ENCODE results near the gene OR2A7.
"Not testable (repeated sequence)": the region's sequence is repeated elsewhere in the genome, so short reads cannot be mapped to it uniquely, and the experiment has no call there.

OR2A7 gene, protein sequence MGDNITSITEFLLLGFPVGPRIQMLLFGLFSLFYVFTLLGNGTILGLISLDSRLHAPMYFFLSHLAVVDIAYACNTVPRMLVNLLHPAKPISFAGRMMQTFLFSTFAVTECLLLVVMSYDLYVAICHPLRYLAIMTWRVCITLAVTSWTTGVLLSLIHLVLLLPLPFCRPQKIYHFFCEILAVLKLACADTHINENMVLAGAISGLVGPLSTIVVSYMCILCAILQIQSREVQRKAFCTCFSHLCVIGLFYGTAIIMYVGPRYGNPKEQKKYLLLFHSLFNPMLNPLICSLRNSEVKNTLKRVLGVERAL

DNA sequence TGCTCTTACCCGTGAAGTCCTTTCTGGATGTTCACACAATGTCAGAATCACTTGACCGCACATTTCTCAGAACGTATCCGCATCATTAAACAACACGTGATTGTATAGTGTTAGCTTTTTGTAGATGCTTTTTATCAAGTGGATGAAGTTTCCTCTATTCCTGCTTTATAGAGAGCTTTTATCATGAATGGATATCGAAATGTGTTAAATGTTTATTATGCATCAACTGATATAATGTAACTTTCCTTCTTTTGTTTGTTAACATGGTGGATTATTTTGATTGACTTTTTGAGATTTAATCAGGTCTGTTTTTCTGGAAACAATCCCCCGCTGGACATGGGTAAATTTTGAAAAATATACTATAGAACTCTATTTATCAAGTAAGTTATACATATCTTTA is at the start of gene OR2A7:
OR2A7 (minus strand) TSS at position 101 of the 400 bp plus-strand sequence. CDS start 5,164 bp downstream, outside the sequence.
- POLR2A ChIA-PET (ENCODE audit: low non-redundant PET); CTCF ChIA-PET: not testable (repeated sequence)

DNA sequence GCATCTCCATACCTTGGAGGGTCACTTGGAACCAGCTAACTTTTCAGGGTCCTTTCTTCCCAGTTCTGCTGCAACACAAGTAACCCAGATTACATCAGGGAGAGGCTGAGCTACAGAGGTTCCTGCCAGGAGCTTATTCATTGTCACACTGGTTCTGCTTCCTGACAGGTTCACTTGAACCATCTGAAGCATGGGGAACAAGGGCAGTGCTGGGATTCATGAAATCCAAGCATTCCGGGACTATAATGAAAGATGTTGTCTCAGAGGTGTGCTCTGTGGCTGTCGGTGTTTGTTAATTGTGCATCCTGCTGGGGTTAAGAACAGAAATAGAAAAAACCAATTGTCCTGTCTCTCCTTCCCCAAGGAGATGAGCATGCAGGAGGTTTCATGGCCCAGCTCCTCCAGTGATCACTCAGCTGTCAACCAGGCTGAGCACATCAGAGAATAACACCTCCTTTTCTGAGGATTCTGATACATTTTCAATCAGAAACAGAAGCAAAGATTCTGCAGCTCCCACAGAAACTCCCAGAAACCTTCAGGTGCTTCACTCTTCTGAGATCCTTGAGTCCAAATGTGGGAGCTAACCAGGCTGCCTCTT is 47.4 kb upstream of the OR2A7 start, which contains the start of gene OR2A1:
OR2A1 (plus strand) TSS at position 548 of the 598 bp plus-strand sequence. CDS start 5,706 bp downstream, outside the sequence.
- POLR2A ChIA-PET (ENCODE audit: low non-redundant PET), result not testable (repeated sequence)

More for the DNA sequence above, at the start of gene OR2A7:
- DNase-seq (ENCODE audit: low spot score); H3K27ac ChIP-seq: not testable (repeated sequence)

DNA sequence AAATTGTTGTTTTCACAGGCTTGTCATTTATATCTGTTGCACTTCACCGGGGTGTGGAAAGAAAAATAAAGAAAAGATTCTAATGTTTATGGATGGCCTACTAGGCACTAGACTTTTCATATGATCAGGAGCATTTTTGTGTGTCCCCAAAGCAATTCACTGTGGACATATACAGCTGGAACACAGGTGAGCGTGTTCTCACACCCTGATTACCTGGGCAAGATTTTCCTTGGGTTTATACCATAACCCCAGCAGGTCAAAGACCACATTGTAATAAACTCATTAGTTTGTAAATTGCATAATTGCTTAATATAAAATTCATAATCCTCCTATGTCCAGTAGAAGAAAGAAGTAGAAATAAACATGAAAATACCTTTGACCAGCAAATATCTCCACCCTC is 46.6 kb upstream of the OR2A7 start:
- CTCF ChIA-PET; POLR2A ChIA-PET (ENCODE audit: low non-redundant PET); DNase-seq (ENCODE audit: low spot score); H3K27ac ChIP-seq: not testable (repeated sequence)

More for the DNA sequence above, 47.4 kb upstream of the OR2A7 start, which contains the start of gene OR2A1:
- H3K27ac ChIP-seq; CTCF ChIA-PET; DNase-seq (ENCODE audit: low spot score): not testable (repeated sequence)

DNA sequence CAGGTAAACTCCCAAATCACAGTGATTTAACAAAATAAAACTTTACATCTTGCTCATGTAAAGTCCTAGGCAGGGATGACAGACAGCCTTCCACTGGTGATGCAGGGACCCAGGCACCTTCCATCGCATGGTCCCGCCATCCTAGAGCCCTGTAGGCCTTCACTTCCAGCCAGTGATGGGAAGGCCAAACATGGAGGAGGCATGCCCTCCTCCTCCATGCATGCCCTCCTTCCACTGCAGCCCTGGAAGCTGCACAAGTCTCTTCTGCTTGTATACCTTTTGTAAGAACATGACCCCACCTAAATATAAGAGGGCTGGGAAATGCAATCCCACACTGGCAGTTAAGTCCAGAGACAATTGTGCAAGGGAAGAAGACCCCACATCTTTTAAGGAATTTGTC is 45.1 kb upstream of the OR2A7 start:
- DNase-seq (ENCODE audit: low spot score); POLR2A ChIA-PET (ENCODE audit: low non-redundant PET); CTCF ChIA-PET; H3K27ac ChIP-seq: not testable (repeated sequence)

DNA sequence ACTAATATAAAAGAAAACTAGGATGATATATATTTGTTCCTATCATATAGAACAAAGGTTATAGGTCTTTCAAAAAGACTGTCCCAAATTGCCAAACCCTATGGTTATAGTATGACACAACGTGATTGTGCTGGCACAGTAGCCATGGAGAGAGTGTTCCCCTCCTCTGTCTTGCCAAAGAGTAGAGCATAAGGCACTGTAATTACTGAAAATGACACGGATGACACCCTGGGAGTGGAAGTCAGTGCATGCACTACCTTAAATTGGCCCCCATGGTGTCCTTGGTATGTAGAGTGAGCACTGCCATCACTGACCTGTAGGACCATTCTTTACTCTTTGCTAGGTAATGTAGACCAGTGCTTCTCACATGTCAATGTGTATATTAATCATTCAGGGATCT is 40.6 kb upstream of the OR2A7 start:
- CTCF ChIA-PET; DNase-seq (ENCODE audit: low spot score); POLR2A ChIA-PET (ENCODE audit: low non-redundant PET): not testable (repeated sequence)

DNA sequence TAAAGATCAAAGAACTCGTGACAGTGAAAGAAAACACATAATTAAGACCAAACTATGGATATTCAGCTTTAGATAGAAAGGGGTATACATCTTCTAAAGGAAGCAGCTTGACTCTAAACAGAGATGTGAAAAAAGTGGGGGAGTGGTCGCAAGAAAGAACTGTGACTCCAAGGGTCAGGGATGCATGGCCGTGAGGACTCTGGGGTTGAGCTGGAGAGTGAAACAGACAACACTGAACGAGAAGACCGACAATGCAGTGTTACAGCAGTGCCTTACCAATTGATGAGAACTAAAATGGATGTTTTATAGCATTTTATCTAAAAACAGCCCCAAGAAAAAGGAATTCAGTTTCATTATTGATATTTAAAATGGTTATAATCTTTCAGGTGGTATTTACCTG is 39.0 kb upstream of the OR2A7 start:
- CTCF ChIA-PET; H3K27ac ChIP-seq; DNase-seq (ENCODE audit: low spot score); POLR2A ChIA-PET (ENCODE audit: low non-redundant PET): not testable (repeated sequence)

More for the DNA sequence above, 40.6 kb upstream of the OR2A7 start:
- H3K27ac ChIP-seq, result not testable (repeated sequence)

DNA sequence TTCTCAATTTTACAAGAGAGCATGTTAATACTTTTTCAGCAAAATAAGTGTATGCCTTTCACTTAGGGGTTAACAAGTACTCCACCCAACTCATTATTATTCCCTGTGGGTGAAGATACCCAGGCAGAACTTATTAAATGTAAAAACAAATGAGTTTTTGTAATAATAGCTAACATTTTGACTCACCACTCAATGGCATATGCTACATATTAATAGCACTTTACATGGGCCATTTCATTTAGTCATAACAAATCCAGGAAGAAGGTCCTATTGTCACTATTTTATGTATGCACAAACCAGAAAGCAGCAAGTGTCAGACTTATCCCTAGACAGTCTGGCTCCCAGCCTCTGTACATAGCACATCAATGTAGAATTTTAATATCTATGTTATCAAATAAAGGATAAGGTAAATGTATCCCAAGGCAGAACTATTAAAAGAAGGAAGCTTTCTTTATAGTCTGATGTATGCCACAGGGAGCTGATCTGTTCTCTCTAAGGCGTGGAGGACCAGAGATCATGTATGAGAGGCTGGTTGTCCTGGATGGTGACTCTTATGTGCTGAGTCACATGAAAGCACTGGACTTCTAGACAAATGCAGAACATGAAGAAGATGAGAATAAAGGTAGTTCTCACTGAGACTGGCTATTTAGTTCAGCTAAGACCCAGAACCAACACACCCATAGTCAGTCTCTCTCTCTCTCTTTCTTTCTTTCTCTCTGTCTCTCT is 38.1 kb upstream of the OR2A7 start:
- DNase-seq (ENCODE audit: low spot score); POLR2A ChIA-PET (ENCODE audit: low non-redundant PET); H3K27ac ChIP-seq; CTCF ChIA-PET: not testable (repeated sequence)

DNA sequence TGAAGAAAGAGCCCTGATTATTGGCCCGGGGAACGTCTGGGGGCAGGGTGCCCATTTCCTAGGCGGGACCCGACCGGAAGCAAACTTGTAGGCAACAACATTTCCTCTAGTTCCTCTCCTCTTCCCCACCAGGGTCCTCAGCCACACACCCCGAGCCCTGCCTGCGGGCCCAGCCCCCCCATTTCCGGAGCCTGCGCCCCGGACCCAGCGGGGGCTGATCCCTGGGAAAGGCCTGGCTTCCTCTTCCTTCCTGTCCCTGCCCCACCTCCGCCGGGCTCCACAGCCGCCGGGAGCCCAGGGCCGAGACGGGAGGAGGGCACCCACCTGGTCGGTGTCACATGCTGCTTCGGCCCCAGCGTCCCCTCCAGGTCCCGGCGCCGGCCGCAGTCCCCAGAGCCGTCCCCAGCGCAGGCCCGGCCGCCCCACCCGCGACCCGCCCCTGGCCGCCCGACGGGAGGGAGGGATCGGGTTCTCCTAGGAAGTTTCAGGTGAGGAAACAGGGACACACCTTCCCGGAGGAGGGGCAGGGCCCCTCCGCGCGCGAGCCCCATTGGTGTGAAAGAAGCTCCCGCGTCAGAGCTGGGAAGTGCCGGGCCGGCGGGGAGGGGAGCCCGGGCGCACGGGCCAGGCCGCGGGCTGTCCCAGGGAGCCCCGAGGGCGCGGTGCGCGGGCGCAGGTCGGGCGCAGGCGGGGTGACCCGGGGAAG is 29.4 kb upstream of the OR2A7 start:
- CTCF ChIA-PET; DNase-seq (ENCODE audit: low spot score); H3K27ac ChIP-seq; POLR2A ChIA-PET (ENCODE audit: low non-redundant PET): not testable (repeated sequence)

DNA sequence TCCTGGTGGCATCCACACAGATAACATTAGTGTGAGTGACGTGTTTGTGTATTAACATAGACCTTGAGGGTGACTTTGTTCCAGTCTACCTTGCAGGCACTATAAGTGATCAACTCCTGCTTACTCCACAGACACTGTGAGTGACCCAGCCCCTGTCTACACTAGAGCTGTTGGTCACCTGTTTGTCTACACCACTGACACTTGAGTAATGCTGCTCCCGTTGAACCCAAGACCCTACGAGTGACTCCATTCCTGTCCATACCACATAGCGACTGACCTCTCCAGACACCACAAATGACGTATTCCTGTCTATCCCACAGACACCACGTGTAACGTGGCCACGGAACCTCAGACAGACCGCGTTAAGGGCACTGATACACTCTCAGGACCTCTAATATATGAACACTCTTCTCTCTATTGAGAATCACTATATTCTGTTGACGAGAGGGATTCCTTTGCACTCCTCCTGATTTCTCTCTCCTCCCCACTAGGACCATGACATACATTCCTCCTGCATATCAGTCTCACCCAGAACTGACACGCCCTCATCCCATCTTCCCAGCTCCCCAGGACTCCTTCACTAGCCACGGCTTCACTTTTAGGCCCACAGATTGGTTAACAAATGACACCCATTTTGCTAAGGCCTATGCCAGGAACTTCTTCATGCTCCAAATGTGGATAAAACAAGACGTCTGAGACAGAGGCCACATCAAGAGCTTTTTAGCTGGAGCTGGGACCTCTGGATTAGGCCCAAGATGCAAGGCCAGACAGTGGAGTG is 28.0 kb upstream of the OR2A7 start:
- H3K27ac ChIP-seq; POLR2A ChIA-PET (ENCODE audit: low non-redundant PET); DNase-seq (ENCODE audit: low spot score); CTCF ChIA-PET: not testable (repeated sequence)

DNA sequence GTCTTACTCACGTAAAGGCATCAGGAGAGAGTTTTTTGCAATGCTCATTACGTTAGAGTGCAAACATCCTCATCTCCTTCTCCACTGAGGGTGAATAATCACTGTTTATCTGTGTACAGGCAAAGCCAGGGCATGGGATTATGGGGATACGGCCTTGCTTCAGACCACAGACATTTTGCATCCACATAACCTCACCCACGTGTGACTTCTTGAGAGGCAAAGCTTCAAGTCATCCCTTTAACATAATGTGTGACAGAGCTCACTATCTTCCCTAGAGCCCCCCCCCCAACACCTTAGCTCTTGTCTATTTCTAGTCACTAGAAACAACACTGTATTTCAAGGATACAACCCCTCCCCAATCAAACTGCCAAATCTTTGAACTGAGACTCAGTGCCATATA is 27.0 kb upstream of the OR2A7 start:
- POLR2A ChIA-PET (ENCODE audit: low non-redundant PET); CTCF ChIA-PET; DNase-seq (ENCODE audit: low spot score); H3K27ac ChIP-seq: not testable (repeated sequence)

DNA sequence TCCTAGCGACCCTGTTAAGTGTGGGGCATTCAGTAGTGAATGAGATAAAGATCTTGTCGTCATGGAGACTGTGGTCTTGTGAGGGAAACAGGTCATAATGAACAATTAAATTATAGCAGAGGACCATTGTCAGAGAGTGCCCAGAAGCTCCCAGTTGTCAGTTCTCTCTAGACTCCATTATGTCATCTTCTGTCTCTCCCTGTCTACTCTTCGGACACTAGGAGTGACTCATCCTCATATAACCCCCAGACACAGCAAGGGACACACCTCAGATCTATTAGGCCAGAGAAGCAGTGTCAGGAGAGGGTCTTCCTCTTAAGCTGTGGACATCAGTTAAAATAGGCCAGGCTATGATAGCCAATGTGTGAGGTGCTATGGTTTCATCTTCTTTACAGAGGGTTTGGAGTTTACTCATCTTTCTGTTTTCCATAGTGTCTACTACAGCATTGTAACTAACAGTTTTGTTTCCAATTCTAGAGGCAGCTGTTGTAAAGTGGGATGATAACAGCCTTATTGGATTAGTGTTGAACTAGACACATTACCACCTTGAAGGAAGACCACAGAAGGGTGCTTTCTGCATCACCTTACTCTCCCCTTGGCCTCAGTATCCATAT is 22.7 kb upstream of the OR2A7 start:
- CTCF ChIA-PET; POLR2A ChIA-PET (ENCODE audit: low non-redundant PET); DNase-seq (ENCODE audit: low spot score); H3K27ac ChIP-seq: not testable (repeated sequence)

DNA sequence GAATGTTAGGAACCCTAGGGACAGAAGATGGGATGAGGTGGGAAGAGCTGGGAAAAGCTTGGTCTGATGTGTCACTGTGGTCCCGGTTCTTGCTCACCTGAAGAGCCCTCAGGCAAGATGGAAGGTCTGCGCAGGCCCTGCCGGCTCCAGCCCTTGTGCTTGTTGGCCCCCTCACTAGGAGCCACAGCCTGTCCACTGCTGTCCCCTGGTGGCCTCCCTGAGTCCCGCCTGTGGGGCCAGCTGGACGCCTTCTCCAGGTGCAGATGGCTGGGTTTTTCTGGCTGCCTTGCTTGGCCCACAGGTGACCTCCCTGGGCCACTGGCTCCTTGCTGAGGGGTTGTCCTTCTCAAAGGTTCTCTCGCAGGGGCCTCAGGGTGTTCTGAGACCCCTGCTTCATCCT is 19.1 kb upstream of the OR2A7 start:
- CTCF ChIA-PET; H3K27ac ChIP-seq; POLR2A ChIA-PET (ENCODE audit: low non-redundant PET); DNase-seq (ENCODE audit: low spot score): not testable (repeated sequence)

DNA sequence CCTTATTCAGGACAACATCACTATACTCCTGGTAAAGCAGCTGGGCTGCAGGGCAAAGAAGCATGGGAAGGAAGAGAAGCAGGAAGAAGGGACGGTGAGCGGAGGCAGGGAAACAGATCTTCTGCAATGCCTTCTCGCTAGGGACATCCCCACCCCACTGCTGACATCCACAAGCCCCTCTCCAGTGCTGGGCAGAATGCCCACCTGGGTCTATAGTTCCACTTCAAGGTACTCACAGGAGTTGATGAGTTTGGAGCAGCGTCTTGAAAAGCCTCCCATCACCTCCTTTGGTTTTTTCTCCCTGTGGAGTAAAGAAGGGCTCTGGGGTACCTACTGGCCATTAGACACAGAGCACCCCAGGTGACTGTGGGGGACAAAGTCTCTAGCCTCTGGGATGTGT is 17.9 kb upstream of the OR2A7 start:
- H3K27ac ChIP-seq; CTCF ChIA-PET; POLR2A ChIA-PET (ENCODE audit: low non-redundant PET); DNase-seq (ENCODE audit: low spot score): not testable (repeated sequence)

DNA sequence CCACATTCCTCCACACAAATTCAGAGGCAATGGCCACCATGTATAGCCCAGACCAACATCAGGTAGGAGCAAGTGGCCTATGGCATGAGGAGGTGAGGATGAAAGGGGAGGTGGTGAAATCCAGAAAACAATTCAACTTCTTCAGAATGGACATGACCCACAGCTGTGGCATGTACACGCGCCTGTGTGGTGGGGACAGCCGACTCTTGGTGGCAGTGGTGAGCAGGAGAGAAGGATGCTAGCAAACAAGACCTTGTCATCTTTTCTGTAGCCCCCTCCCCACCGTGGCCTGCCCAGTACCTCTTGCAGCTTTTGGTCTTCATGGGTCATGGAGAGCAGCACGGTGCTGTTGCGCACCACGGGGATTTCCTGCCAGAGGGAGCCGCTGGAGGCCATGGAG is 17.4 kb upstream of the OR2A7 start:
- CTCF ChIA-PET; DNase-seq (ENCODE audit: low spot score); POLR2A ChIA-PET (ENCODE audit: low non-redundant PET); H3K27ac ChIP-seq: not testable (repeated sequence)

DNA sequence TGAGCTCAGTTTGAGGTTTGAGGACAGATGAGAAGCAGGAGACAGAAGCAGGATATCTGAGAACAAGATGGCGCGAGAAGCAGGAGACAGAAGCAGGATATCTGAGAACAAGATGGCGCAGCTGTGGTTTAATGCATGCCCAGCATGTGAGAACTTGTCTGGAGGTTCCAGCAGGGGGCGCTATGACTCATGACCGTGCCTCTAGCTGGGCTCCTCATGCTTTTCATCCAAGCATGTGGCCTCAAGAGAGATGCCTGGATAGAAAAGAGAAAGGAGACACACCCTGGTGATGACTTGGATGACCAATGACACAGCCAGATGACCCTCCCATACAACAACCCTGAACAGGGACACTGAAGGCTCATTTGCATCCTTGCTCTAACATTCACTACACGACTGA is 15.4 kb upstream of the OR2A7 start:
- POLR2A ChIA-PET (ENCODE audit: low non-redundant PET); DNase-seq (ENCODE audit: low spot score); H3K27ac ChIP-seq; CTCF ChIA-PET: not testable (repeated sequence)

DNA sequence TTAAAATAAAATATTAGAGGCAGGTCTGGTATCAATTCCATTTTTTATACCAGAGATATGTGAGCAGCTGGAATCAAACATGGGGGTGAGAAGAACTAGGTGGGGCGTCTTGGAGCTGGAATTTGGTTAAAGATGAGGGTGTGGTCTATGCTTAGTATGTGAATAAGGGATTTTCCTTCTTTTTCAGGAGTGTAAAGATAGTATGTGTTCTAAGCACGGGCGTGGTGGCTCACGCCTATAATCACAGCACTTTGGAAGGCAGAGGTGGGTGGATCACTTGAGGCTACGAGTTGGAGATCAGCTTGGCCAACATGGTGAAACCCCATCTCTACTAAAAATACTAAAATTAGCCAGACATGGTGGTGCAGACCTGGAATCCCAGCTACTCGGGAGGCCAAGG is 10.7 kb upstream of the OR2A7 start:
- H3K27ac ChIP-seq; CTCF ChIA-PET; DNase-seq (ENCODE audit: low spot score); POLR2A ChIA-PET (ENCODE audit: low non-redundant PET): not testable (repeated sequence)

Data from RWPE1 (cell line).